ENCODE results near the gene OGFOD1. TPM values are rescaled to one million over a fixed set of nuclear protein-coding genes. Genes with fewer than 3 reads are reported as not detected.

OGFOD1 gene
- total and polyA plus RNA-seq, 3 experiments from 2014 or later, result 87.9 to 114 (median 91.9) TPM

DNA sequence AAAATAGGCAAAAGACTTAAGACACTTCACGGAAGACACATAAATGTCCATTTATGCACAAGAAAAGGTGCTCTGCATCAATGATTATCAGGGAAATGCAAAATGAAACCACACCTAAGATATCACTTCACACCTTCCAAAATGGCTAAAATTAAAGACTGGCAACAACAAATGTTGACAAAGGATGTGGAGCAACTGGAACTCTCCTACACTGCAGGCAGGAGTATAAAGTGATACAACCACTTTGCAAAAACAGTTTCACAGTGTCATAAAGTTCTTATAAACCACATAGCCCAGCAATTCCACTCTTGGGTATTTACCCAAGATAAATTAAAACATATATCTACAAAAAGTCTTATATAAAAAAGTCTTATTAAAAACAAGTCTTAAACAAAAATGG, 60.7 kb downstream of the OGFOD1 start:
- DNase-seq, result no peak
- H3K4me3 Mint-ChIP-seq, result no peak overlapping the region
- CTCF ChIA-PET, result interaction anchor here (1.0 kb wide), 1 partner anchor 64 kb away, joined by 3 read pairs; no protein-coding TSS in a partner anchor
- no peaks in the 10 kb centered on the region for H3K27me3 Mint-ChIP-seq
- H3K4me1 ChIP-seq (ENCODE audit: insufficient read depth, low read length), result peaks cover under 1% of the 10 kb centered on the region
- H3K27me3 ChIP-seq (ENCODE audit: insufficient read depth, low read length, poor library complexity, severe bottlenecking), result no peaks in the 10 kb centered on the region
- no peak overlapping the region for H3K4me3 ChIP-seq (ENCODE audit: low read length)
- no peak overlapping the region for H3K27ac Mint-ChIP-seq
- H3K36me3 ChIP-seq (ENCODE audit: insufficient read depth, low read length), result peaks cover 37% of the 10 kb centered on the region
- H3K27ac ChIP-seq (ENCODE audit: low read depth, low read length), result no peak overlapping the region
- POLR2A ChIA-PET, result no interaction called here
- H3K36me3 Mint-ChIP-seq, result peaks cover 8 to 61% (median 18%) of the 10 kb centered on the region in 3 donors
- no peaks in the 10 kb centered on the region for H3K9me3 Mint-ChIP-seq
- H3K9me3 ChIP-seq (ENCODE audit: low read length), result no peaks in the 10 kb centered on the region
- H3K4me1 Mint-ChIP-seq, result peaks cover 30 to 43% (median 41%) of the 10 kb centered on the region in 3 donors

DNA sequence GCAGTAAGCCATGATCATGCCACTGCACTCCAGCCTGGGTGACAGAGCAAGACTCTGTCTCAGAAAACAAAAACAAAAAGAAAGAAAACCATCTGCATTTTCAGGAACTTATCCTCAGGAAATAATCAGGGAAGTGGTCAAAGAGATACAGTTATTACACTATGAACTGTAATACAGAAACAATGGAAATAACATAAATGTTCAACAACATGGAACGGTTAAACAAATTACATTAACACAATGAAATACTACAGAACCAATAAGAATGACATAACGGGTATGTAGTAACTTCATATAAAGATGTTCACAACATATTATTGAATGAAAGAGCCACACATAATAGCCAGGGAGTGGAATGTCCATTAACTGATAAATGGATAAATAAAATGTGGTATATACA, 61.7 kb downstream of the OGFOD1 start:
- no peaks in the 10 kb centered on the region for H3K27me3 ChIP-seq (ENCODE audit: insufficient read depth, low read length, poor library complexity, severe bottlenecking)
- Mint-ChIP-seq H3K36me3 (peaks cover 8 to 53% (median 16%) of the 10 kb centered on the region in 3 donors), H3K9me3 (no peaks in the 10 kb centered on the region), H3K27ac (no peak overlapping the region), H3K4me1 (peaks cover 39 to 54% (median 51%) of the 10 kb centered on the region in 3 donors), H3K27me3 (no peaks in the 10 kb centered on the region), H3K4me3 (no peak overlapping the region)
- peaks cover 34% of the 10 kb centered on the region for H3K36me3 ChIP-seq (ENCODE audit: insufficient read depth, low read length)
- no peaks in the 10 kb centered on the region for H3K9me3 ChIP-seq (ENCODE audit: low read length)
- CTCF ChIA-PET, result interaction anchor here (0.9 to 2.7 kb wide), 9 partner anchors 11 to 196 kb away, joined by 3 to 22 read pairs (median 4); partner anchors contain the start of gene MT1E
- POLR2A ChIA-PET, result no interaction called here
- no peak overlapping the region for H3K27ac ChIP-seq (ENCODE audit: low read depth, low read length)
- no peak overlapping the region for H3K4me3 ChIP-seq (ENCODE audit: low read length)
- H3K4me1 ChIP-seq (ENCODE audit: insufficient read depth, low read length), result peaks cover 8% of the 10 kb centered on the region
- DNase-seq, result no peak

DNA sequence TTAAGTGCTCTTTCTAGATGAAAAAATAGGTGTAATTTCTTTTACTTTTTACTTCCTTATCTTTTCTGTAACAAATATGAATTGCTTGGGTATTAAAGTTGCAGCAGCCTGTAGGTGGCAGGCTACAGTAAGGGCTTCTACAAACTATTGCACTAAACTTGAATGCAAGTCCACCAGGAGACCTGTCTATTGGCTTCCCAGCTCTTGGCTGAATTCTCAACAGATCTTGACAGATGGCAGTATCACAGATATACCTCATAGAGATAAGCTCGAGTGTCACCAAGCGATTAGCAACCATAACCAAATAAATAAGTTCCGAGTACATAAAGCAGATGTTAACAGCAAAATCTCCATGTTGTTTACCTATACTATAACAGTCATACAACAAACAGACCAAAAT, 62.6 kb downstream of the OGFOD1 start:
- H3K9me3 Mint-ChIP-seq, result no peaks in the 10 kb centered on the region
- peak; percentile 7 to 63 (median 42) for DNase-seq
- Histone ChIP-seq H3K9me3 (ENCODE audit: low read length) (no peaks in the 10 kb centered on the region), H3K27me3 (ENCODE audit: insufficient read depth, low read length, poor library complexity, severe bottlenecking) (no peaks in the 10 kb centered on the region), H3K27ac (ENCODE audit: low read depth, low read length) (no peak overlapping the region), H3K4me3 (ENCODE audit: low read length) (no peak overlapping the region), H3K36me3 (ENCODE audit: insufficient read depth, low read length) (peaks cover 28% of the 10 kb centered on the region), H3K4me1 (ENCODE audit: insufficient read depth, low read length) (peaks cover 13% of the 10 kb centered on the region)
- no peaks in the 10 kb centered on the region for H3K27me3 Mint-ChIP-seq
- peaks cover 8 to 44% (median 14%) of the 10 kb centered on the region in 3 donors for H3K36me3 Mint-ChIP-seq
- H3K27ac Mint-ChIP-seq, result peak overlapping the region in 3 of 8 donors; percentile 6 to 24 (median 14)
- CTCF ChIA-PET, result interaction anchor here (0.9 to 2.7 kb wide), 14 partner anchors 11 to 195 kb away, joined by 3 to 22 read pairs (median 4); partner anchors contain the start of genes MT1E and MT2A
- H3K4me3 Mint-ChIP-seq, result no peak overlapping the region
- peaks cover 45 to 63% (median 60%) of the 10 kb centered on the region in 3 donors for H3K4me1 Mint-ChIP-seq
- POLR2A ChIA-PET, result interaction anchor here (1.1 kb wide), 1 partner anchor 87 kb away, joined by 3 read pairs; no protein-coding TSS in a partner anchor

DNA sequence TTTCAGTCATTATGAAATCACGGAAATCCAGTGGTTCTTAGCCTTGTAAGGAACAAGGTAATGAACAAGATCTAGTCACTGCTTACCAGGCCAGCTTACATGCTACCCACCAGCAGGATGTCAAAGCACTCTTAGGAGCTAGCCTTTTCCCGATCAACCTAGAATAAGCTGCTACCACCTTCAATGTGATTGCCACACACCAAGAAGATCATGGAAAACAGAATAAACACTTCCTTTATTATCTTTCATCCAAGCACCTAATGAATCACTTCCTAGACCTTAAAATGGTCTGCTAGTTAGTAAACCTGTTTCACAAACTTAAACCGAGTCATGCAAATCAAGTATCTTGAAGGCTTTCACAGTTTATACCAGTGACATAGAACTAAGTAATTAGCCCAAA, 63.5 kb downstream of the OGFOD1 start:
- Histone ChIP-seq H3K36me3 (ENCODE audit: insufficient read depth, low read length) (peaks cover 22% of the 10 kb centered on the region), H3K27me3 (ENCODE audit: insufficient read depth, low read length, poor library complexity, severe bottlenecking) (no peaks in the 10 kb centered on the region), H3K9me3 (ENCODE audit: low read length) (no peaks in the 10 kb centered on the region), H3K27ac (ENCODE audit: low read depth, low read length) (no peak overlapping the region), H3K4me1 (ENCODE audit: insufficient read depth, low read length) (peaks cover 17% of the 10 kb centered on the region), H3K4me3 (ENCODE audit: low read length) (no peak overlapping the region)
- H3K4me3 Mint-ChIP-seq, result peak overlapping the region in 1 of 7 donors; percentile 37
- peaks cover 8 to 35% (median 12%) of the 10 kb centered on the region in 3 donors for H3K36me3 Mint-ChIP-seq
- peaks cover 45 to 68% (median 60%) of the 10 kb centered on the region in 3 donors for H3K4me1 Mint-ChIP-seq
- DNase-seq, result no peak
- H3K27me3 Mint-ChIP-seq, result no peaks in the 10 kb centered on the region
- ChIA-PET CTCF (interaction anchor here (1.0 to 2.7 kb wide), 7 partner anchors 10 to 187 kb away, joined by 3 to 22 read pairs (median 4); partner anchors contain the start of genes MT1E and MT2A), POLR2A (no interaction called here)
- no peaks in the 10 kb centered on the region for H3K9me3 Mint-ChIP-seq
- peak overlapping the region in 2 of 8 donors; percentile 51 to 64 for H3K27ac Mint-ChIP-seq

DNA sequence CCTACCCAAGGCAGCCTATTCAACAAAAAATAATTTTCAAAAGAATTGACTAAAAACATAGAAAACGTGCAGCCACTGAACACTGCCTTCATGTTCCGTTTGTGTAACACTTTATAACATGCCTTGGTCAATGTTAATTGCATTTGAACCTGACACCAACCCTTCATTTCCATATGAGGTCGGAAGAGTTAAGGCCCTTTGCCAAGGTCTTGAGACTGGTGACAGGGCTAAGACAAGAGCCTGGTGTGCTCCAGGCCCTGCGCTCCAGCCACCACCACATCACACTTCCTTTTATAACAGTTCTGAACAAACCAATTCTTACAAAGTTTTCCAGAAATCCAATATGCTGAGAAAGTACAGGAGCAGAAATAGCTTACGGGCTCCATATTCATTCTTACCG, 64.3 kb downstream of the OGFOD1 start:
- peaks cover 24% of the 10 kb centered on the region for H3K4me1 ChIP-seq (ENCODE audit: insufficient read depth, low read length)
- CTCF ChIA-PET, result interaction anchor here (1.4 to 3.0 kb wide), 2 partner anchors 85 to 187 kb away, joined by 5 to 9 read pairs; no protein-coding TSS in a partner anchor

DNA sequence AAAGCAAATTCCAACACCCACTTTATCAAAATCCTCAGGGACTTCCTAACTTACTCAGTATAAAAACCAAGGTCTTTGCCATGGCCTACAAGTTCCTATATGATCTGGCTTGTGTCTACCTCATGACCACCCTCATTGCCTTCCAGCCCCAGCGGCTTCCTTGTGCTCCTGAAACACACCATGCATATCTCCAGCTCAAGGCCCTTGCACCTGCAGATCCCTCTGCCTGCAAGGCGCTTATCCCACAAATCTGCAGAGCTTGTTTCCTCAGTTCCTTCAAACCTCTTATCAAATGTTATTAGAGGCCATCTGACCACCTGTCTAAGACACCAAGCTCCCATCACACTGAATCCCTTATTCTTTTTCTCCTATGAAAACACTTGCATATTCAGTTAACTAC, 65.9 kb downstream of the OGFOD1 start:
- ChIA-PET POLR2A (no interaction called here), CTCF (interaction anchor here (1.4 to 3.0 kb wide), 2 partner anchors 84 to 185 kb away, joined by 5 to 9 read pairs; no protein-coding TSS in a partner anchor)
- Histone ChIP-seq H3K27me3 (ENCODE audit: insufficient read depth, low read length, poor library complexity, severe bottlenecking) (no peaks in the 10 kb centered on the region), H3K4me1 (ENCODE audit: insufficient read depth, low read length) (peaks cover 26% of the 10 kb centered on the region), H3K4me3 (ENCODE audit: low read length) (no peak overlapping the region), H3K36me3 (ENCODE audit: insufficient read depth, low read length) (peaks cover 4% of the 10 kb centered on the region), H3K27ac (ENCODE audit: low read depth, low read length) (no peak overlapping the region), H3K9me3 (ENCODE audit: low read length) (no peaks in the 10 kb centered on the region)
- H3K36me3 Mint-ChIP-seq, result peaks cover 0 to 19% (median 3%) of the 10 kb centered on the region in 3 donors
- peak overlapping the region in 6 of 8 donors; percentile 3 to 89 (median 76) for H3K27ac Mint-ChIP-seq
- H3K4me1 Mint-ChIP-seq, result peaks cover 54 to 78% (median 70%) of the 10 kb centered on the region in 3 donors
- DNase-seq, result no peak
- H3K4me3 Mint-ChIP-seq, result peak overlapping the region in 3 of 7 donors; percentile 2 to 88 (median 7)
- peaks cover 0 to 2% (median 0%) of the 10 kb centered on the region in 5 donors for H3K9me3 Mint-ChIP-seq
- H3K27me3 Mint-ChIP-seq, result no peaks in the 10 kb centered on the region

More for the DNA sequence above, 64.3 kb downstream of the OGFOD1 start:
- Mint-ChIP-seq H3K9me3 (peaks cover 0 to 2% (median 0%) of the 10 kb centered on the region in 5 donors), H3K36me3 (peaks cover 5 to 31% (median 10%) of the 10 kb centered on the region in 3 donors), H3K27me3 (no peaks in the 10 kb centered on the region), H3K4me1 (peaks cover 52 to 76% (median 68%) of the 10 kb centered on the region in 3 donors), H3K27ac (peak overlapping the region in 6 of 8 donors; percentile 16 to 51 (median 36)), H3K4me3 (peak overlapping the region in 2 of 7 donors; percentile 37)
- Histone ChIP-seq H3K9me3 (ENCODE audit: low read length) (no peaks in the 10 kb centered on the region), H3K36me3 (ENCODE audit: insufficient read depth, low read length) (peaks cover 15% of the 10 kb centered on the region), H3K27ac (ENCODE audit: low read depth, low read length) (no peak overlapping the region), H3K27me3 (ENCODE audit: insufficient read depth, low read length, poor library complexity, severe bottlenecking) (no peaks in the 10 kb centered on the region), H3K4me3 (ENCODE audit: low read length) (no peak overlapping the region)
- POLR2A ChIA-PET, result no interaction called here
- DNase-seq, result no peak

DNA sequence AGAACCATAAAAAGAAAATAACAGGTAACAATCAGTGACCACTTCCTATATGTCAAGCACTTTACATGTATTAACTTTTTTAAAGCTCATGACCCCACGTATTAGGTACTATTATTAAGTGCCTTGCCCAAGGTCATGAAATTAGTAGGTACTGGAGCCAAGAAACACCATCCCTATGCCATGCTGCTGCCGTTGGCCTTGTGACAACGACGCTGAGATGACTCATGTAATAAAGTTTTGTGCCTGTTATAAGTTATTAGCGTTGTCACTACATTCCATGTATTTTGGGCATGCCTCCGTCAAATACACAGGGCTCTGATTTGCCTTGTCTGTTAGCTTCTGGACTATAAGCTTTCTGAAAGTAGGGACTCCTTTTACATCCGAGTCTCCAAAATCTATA, 67.1 kb downstream of the OGFOD1 start:
- CTCF ChIA-PET, result interaction anchor here (0.8 to 3.0 kb wide), 3 partner anchors 83 to 184 kb away, joined by 3 to 9 read pairs (median 3); no protein-coding TSS in a partner anchor
- Histone ChIP-seq H3K36me3 (ENCODE audit: insufficient read depth, low read length) (no peaks in the 10 kb centered on the region), H3K27me3 (ENCODE audit: insufficient read depth, low read length, poor library complexity, severe bottlenecking) (no peaks in the 10 kb centered on the region), H3K4me3 (ENCODE audit: low read length) (no peak overlapping the region), H3K27ac (ENCODE audit: low read depth, low read length) (no peak overlapping the region), H3K4me1 (ENCODE audit: insufficient read depth, low read length) (peaks cover 26% of the 10 kb centered on the region), H3K9me3 (ENCODE audit: low read length) (no peaks in the 10 kb centered on the region)
- POLR2A ChIA-PET, result no interaction called here
- Mint-ChIP-seq H3K36me3 (peaks cover 0 to 9% (median 0%) of the 10 kb centered on the region in 3 donors), H3K4me3 (peak overlapping the region; percentile 86 to 94 (median 88)), H3K27me3 (no peaks in the 10 kb centered on the region), H3K27ac (peak overlapping the region in 6 of 8 donors; percentile 70 to 92 (median 83)), H3K4me1 (peaks cover 52 to 70% (median 65%) of the 10 kb centered on the region in 3 donors), H3K9me3 (peaks cover 0 to 2% (median 0%) of the 10 kb centered on the region in 5 donors)
- DNase-seq, result no peak
